ENCODE measurements around the gene LHX8.

GRCh38 chr1:75174031-75174760 lies 40.0 kb downstream of the LHX8 start:
- TF ChIP-seq TAF1 (IDR thresholded peaks at IDR 0.05; ENCODE audit: borderline replicate concordance, low read depth, low read length) (no peak), ZZZ3 (IDR thresholded peaks at IDR 0.05; ENCODE audit: control insufficient read depth, insufficient read length, low read depth) (no peak), SP1 (IDR thresholded peaks at IDR 0.05; ENCODE audit: low read depth, low read length) (no peak), ZBTB40 (IDR thresholded peaks at IDR 0.05; ENCODE audit: borderline replicate concordance) (no peak), ZNF217 (IDR thresholded peaks at IDR 0.05) (no peak), NBN (IDR thresholded peaks at IDR 0.05) (no peak), POLR2A (IDR thresholded peaks at IDR 0.05; ENCODE audit: low read depth, low read length) (no peak), SMAD5 (IDR thresholded peaks at IDR 0.05; ENCODE audit: low read depth) (no peak), GABPA (IDR thresholded peaks at IDR 0.05; ENCODE audit: low read depth) (no peak), CREB1 (IDR thresholded peaks at IDR 0.05; ENCODE audit: low read depth) (no peak), SIN3A (IDR thresholded peaks at IDR 0.05; ENCODE audit: low read depth, low read length) (no peak)
- TF ChIP-seq, protein P1, sequence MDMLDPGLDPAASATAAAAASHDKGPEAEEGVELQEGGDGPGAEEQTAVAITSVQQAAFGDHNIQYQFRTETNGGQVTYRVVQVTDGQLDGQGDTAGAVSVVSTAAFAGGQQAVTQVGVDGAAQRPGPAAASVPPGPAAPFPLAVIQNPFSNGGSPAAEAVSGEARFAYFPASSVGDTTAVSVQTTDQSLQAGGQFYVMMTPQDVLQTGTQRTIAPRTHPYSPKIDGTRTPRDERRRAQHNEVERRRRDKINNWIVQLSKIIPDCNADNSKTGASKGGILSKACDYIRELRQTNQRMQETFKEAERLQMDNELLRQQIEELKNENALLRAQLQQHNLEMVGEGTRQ (IDR thresholded peaks at IDR 0.05; ENCODE audit: borderline replicate concordance, low read depth, low read length) = no peak
- TF ChIP-seq, protein P2, sequence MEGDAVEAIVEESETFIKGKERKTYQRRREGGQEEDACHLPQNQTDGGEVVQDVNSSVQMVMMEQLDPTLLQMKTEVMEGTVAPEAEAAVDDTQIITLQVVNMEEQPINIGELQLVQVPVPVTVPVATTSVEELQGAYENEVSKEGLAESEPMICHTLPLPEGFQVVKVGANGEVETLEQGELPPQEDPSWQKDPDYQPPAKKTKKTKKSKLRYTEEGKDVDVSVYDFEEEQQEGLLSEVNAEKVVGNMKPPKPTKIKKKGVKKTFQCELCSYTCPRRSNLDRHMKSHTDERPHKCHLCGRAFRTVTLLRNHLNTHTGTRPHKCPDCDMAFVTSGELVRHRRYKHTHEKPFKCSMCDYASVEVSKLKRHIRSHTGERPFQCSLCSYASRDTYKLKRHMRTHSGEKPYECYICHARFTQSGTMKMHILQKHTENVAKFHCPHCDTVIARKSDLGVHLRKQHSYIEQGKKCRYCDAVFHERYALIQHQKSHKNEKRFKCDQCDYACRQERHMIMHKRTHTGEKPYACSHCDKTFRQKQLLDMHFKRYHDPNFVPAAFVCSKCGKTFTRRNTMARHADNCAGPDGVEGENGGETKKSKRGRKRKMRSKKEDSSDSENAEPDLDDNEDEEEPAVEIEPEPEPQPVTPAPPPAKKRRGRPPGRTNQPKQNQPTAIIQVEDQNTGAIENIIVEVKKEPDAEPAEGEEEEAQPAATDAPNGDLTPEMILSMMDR (IDR thresholded peaks at IDR 0.05 in 2 of 3, conservative IDR thresholded peaks at IDR 0.05 in 1 of 3; ENCODE audit: control insufficient read depth in 2 of 3, extremely low read depth in 1 of 3, insufficient read depth in 1 of 3, low read depth in 3 of 3, low read length in 3 of 3) = no peak
